H1 (cell line): Measurements from ENCODE around the gene COL28A1. TPM values are rescaled to one million over a fixed set of nuclear protein-coding genes. Genes with fewer than 3 reads are reported as not detected.

Experiments used
- CTCF ChIA-PET: fragments of 300-600 bp; sonication (Branson Sonifier 250); formaldehyde crosslinking; loops from one replicate; lab custom pipeline; 2021; ENCODE audit not compliant: partially characterized antibody; lab: Charles Lee
- POLR2A ChIA-PET: fragments of 300-600 bp; sonication (Branson Sonifier 250); formaldehyde crosslinking; loops from one replicate; lab custom pipeline; 2021; ENCODE audit warnings: inconsistent platforms; ENCODE audit not compliant: partially characterized antibody; lab: Charles Lee
- DNase-seq, 2 experiments: peaks; one replicate each; pipeline versions ENCODE4 v3.0.0 to v3.0.0-alpha.2; 2010 to 2022; ENCODE audit warnings: low spot score in 2 of 2, low read depth in 1 of 2, mixed read lengths in 1 of 2
- FAIRE-seq: peaks from 2 replicates; lab custom pipeline; 2011; peaks lifted over from hg19 to GRCh38; lab: Jason Lieb, UNC
- H2AFZ ChIP-seq: 2 replicates; pipeline ENCODE4 v1.8.1; 2012; ENCODE audit warnings: low read length, inconsistent platforms
- H2AK5ac ChIP-seq: 2 replicates; pipeline ENCODE4 v1.6.1; 2013; ENCODE audit warnings: low read depth, low read length
- H2BK120ac ChIP-seq: replicated peaks from 2 replicates; pipeline ENCODE3; 2013; ENCODE audit warnings: low read depth, low read length, inconsistent platforms
- H2BK12ac ChIP-seq: 2 replicates; pipeline ENCODE4 v1.6.1; 2013; ENCODE audit warnings: low read depth, low read length
- H2BK15ac ChIP-seq: 2 replicates; pipeline ENCODE4 v1.6.1; 2013; ENCODE audit warnings: low read length
- H2BK20ac ChIP-seq: 2 replicates; pipeline ENCODE4 v1.6.1; 2013; ENCODE audit warnings: low read length
- H2BK5ac ChIP-seq: 2 replicates; pipeline ENCODE4 v1.6.1; 2013; ENCODE audit warnings: low read depth, low read length
- H3K14ac ChIP-seq: 2 replicates; pipeline ENCODE4 v1.6.1; 2013; ENCODE audit warnings: inconsistent platforms; ENCODE audit not compliant: insufficient read length
- H3K18ac ChIP-seq: 2 replicates; pipeline ENCODE4 v1.6.1; 2013; ENCODE audit warnings: low read length; ENCODE audit errors: extremely low read depth
- H3K23ac ChIP-seq: 2 replicates; pipeline ENCODE4 v1.6.1; 2013; ENCODE audit warnings: inconsistent platforms; ENCODE audit not compliant: insufficient read length
- H3K23me2 ChIP-seq: 2 replicates; pipeline ENCODE4 v1.6.1; 2013; ENCODE audit warnings: low read depth, low read length
- H3K27ac ChIP-seq: 2 replicates; pipeline ENCODE4 v1.6.1; 2011; ENCODE audit warnings: low read depth, low read length, inconsistent platforms
- H3K27me3 ChIP-seq, 4 experiments: replicated peaks in 1 of 4; 1 replicate in 1 of 4; 2 replicates in 3 of 4; pipeline versions ENCODE4 v1.6.1 to v1.8.1; 2011 to 2013; ENCODE audit warnings: low read length in 3 of 4, mild to moderate bottlenecking in 3 of 4, inconsistent platforms in 2 of 4, mixed read lengths in 2 of 4, moderate library complexity in 1 of 4; ENCODE audit not compliant: control insufficient read depth in 3 of 4, insufficient read depth in 3 of 4; ENCODE audit errors: extremely low read depth in 1 of 4
- H3K36me3 ChIP-seq, 4 experiments: 2 replicates each; pipeline versions ENCODE4 v1.6.1 to v1.8.1; 2011 to 2013; ENCODE audit warnings: mild to moderate bottlenecking in 4 of 4, low read length in 3 of 4, moderate library complexity in 2 of 4, control low read depth in 1 of 4, inconsistent platforms in 1 of 4; ENCODE audit not compliant: insufficient read depth in 4 of 4, control insufficient read depth in 2 of 4
- H3K4ac ChIP-seq: replicated peaks from 2 replicates; pipeline ENCODE3; 2013; ENCODE audit warnings: low read length, low read depth, mixed read lengths, inconsistent platforms; ENCODE audit not compliant: insufficient read length
- H3K4me1 ChIP-seq, 4 experiments: replicated peaks in 1 of 4; 1 replicate in 1 of 4; 2 replicates in 3 of 4; pipeline versions ENCODE4 v1.6.1 to v1.8.1; 2011 to 2013; ENCODE audit warnings: low read length in 3 of 4, inconsistent platforms in 2 of 4, mixed read lengths in 1 of 4; ENCODE audit not compliant: insufficient read depth in 4 of 4, control insufficient read depth in 3 of 4
- H3K4me2 ChIP-seq, 2 experiments: 2 replicates each; pipeline versions ENCODE4 v1.6.1 to v1.8.1; 2011 to 2013; ENCODE audit warnings: low read depth in 2 of 2, low read length in 2 of 2, control low read depth in 1 of 2, inconsistent platforms in 1 of 2, mild to moderate bottlenecking in 1 of 2; ENCODE audit not compliant: insufficient read depth in 1 of 2
- H3K4me3 ChIP-seq, 4 experiments: fragments of 200-600, 300-600 bp in 1 of 4; sonication (generic), shearing (Covaris generic), sonication (Bioruptor Twin) in 1 of 4; 2 replicates each; pipeline versions ENCODE4 v1.5.1 to v1.8.1; 2011 to 2016; ENCODE audit warnings: low read length in 4 of 4, low read depth in 3 of 4, control low read depth in 2 of 4, inconsistent platforms in 2 of 4, mild to moderate bottlenecking in 2 of 4, mixed read lengths in 1 of 4, moderate library complexity in 1 of 4; ENCODE audit not compliant: insufficient read depth in 2 of 4; ENCODE audit errors: extremely low read depth in 1 of 4
- H3K56ac ChIP-seq: replicated peaks from 2 replicates; pipeline ENCODE3; 2013; ENCODE audit warnings: low read depth, mild to moderate bottlenecking, mixed read lengths, low read length, inconsistent platforms; ENCODE audit not compliant: insufficient read length
- H3K79me1 ChIP-seq: 2 replicates; pipeline ENCODE4 v1.6.1; 2013; ENCODE audit warnings: low read depth, low read length, control low read depth
- H3K79me2 ChIP-seq, 2 experiments: 2 replicates each; pipeline versions ENCODE4 v1.6.1 to v1.8.1; 2012 to 2013; ENCODE audit warnings: low read length in 2 of 2, mild to moderate bottlenecking in 2 of 2, inconsistent platforms in 1 of 2; ENCODE audit not compliant: insufficient read depth in 2 of 2, control insufficient read depth in 1 of 2
- H3K9ac ChIP-seq, 4 experiments: replicated peaks in 1 of 4; 1 replicate in 1 of 4; 2 replicates in 3 of 4; pipeline versions ENCODE4 v1.6.1 to v1.8.1; 2011 to 2013; ENCODE audit warnings: low read depth in 3 of 4, low read length in 3 of 4, control low read depth in 2 of 4, mild to moderate bottlenecking in 2 of 4, moderate library complexity in 2 of 4, inconsistent platforms in 1 of 4; ENCODE audit errors: extremely low read depth in 1 of 4
- H3K9me3 ChIP-seq, 2 experiments: 2 replicates each; pipeline versions ENCODE4 v1.6.1 to v1.8.1; 2012 to 2013; ENCODE audit warnings: mild to moderate bottlenecking in 2 of 2, moderate library complexity in 2 of 2, control low read depth in 1 of 2, inconsistent platforms in 1 of 2, low read depth in 1 of 2, low read length in 1 of 2, mixed read lengths in 1 of 2; ENCODE audit not compliant: insufficient read depth in 2 of 2
- H4K20me1 ChIP-seq, 2 experiments: replicated peaks in 1 of 2; 2 replicates each; pipeline versions ENCODE3 to v1.8.1; 2011 to 2013; ENCODE audit warnings: inconsistent platforms in 2 of 2, low read length in 2 of 2, mild to moderate bottlenecking in 1 of 2; ENCODE audit not compliant: insufficient read depth in 2 of 2, control insufficient read depth in 1 of 2
- H4K5ac ChIP-seq: 2 replicates; pipeline ENCODE4 v1.6.1; 2013; ENCODE audit warnings: low read length, low read depth, mixed read lengths, inconsistent platforms; ENCODE audit not compliant: insufficient read length
- H4K8ac ChIP-seq: 2 replicates; pipeline ENCODE4 v1.8.0; 2013; ENCODE audit warnings: mild to moderate bottlenecking, moderate library complexity, low read length, inconsistent platforms; ENCODE audit not compliant: insufficient read depth; ENCODE audit errors: extremely low read depth
- H4K91ac ChIP-seq: replicated peaks from 2 replicates; pipeline ENCODE3; 2013; ENCODE audit warnings: low read length, mixed read lengths, inconsistent platforms; ENCODE audit not compliant: insufficient read length
- ATF3 ChIP-seq: IDR thresholded peaks from 2 replicates; pipeline ENCODE4 v1.6.1; 2011; ENCODE audit warnings: low read depth, mild to moderate bottlenecking, low read length; ENCODE audit not compliant: insufficient read depth
- EZH2 ChIP-seq: fragments of 200-600 bp; sonication (generic); IDR thresholded peaks from 2 replicates; pipeline ENCODE4 v1.7.1; 2012; ENCODE audit warnings: low read depth, mild to moderate bottlenecking, moderate library complexity, low read length, inconsistent platforms; ENCODE audit not compliant: severe bottlenecking
- GTF2F1 ChIP-seq: IDR thresholded peaks from 2 replicates; pipeline ENCODE4 v1.6.1; 2012; ENCODE audit warnings: low read depth, low read length, improper control_type of control experiment, borderline replicate concordance
- NRF1 ChIP-seq: IDR thresholded peaks from 2 replicates; pipeline ENCODE4 v1.6.1; 2011; ENCODE audit warnings: mild to moderate bottlenecking, low read depth, low read length, improper control_type of control experiment
- PHF8 ChIP-seq: fragments of 200-600 bp; sonication (generic); conservative IDR thresholded peaks from 2 replicates; pipeline ENCODE4 v1.7.1; 2012; ENCODE audit warnings: low read depth, mild to moderate bottlenecking, inconsistent platforms, low read length, moderate library complexity
- POLR2A ChIP-seq, 2 experiments: IDR thresholded peaks; 1 replicate in 1 of 2; 2 replicates in 1 of 2; pipeline ENCODE4 v1.6.1; 2011; ENCODE audit warnings: low read depth in 2 of 2, low read length in 2 of 2, mild to moderate bottlenecking in 2 of 2; ENCODE audit errors: control extremely low read depth in 1 of 2
- TAF7 ChIP-seq: optimal IDR thresholded peaks from 2 replicates; pipeline ENCODE3; 2011; ENCODE audit warnings: low read depth, mild to moderate bottlenecking, inconsistent platforms, low read length, moderate library complexity, borderline replicate concordance
- YY1 ChIP-seq: IDR thresholded peaks from 2 replicates; pipeline ENCODE4 v1.6.1; 2011; ENCODE audit warnings: low read depth, mild to moderate bottlenecking, low read length
- WGBS, 2 experiments: shearing (Covaris generic) in 1 of 2; methylation state at CpG; one replicate each; pipeline versions ENCODE4 v1.1.6 to v1.1.7; 2013 to 2015; ENCODE audit warnings: low lambda C conversion rate in 2 of 2, mixed read lengths in 2 of 2, inconsistent platforms in 1 of 2, low coverage in 1 of 2, missing lambda C conversion rate in 1 of 2; ENCODE audit not compliant: insufficient replicate concordance in 2 of 2, insufficient coverage in 1 of 2, insufficient read length in 1 of 2; ENCODE audit errors: extremely low coverage in 1 of 2, missing lambda C conversion rate in 1 of 2; 5-methylcytosine and 5-hydroxymethylcytosine counted together
- polyA plus RNA-seq, 7 experiments: library from polyadenylated mRNA; depleted of rRNA in 3 of 7; stranded (reverse) in 5 of 7; unstranded in 2 of 7; fragments of >200 nt in 5 of 7; fragments of 200-250 nt in 2 of 7; gene quantifications; 1 replicate in 5 of 7; 2 replicates in 1 of 7; 4 replicates in 1 of 7; pipeline versions ENCODE4 v1.2.1 to v1.2.3, GENCODE V29; 2011 to 2013; ENCODE audit warnings: missing spikeins in 2 of 7, mixed read lengths in 2 of 7
- total RNA-seq: library from RNA; stranded (reverse); fragmentation: NEBNext Ultra II Directional; extraction: Animal tissue kit (Norgen Biotek cat#: 25700); gene quantifications from 2 replicates; pipeline ENCODE4 v1.2.1, GENCODE V29; 2021

Gene COL28A1
- total and polyA plus RNA-seq, 2 of the 8 experiments (the other 6 are each of a cell fraction or from before 2014, with no cell fraction given) = 0.22 to 0.38 TPM

- FAIRE-seq = no peak
- TF ChIP-seq ATF3 (no peak), EZH2 (no peak), TAF7 (no peak), YY1 (no peak), PHF8 (no peak), POLR2A (IDR thresholded peaks at IDR 0.05; ENCODE audit: control extremely low read depth in 1 of 2, low read depth in 2 of 2, low read length in 2 of 2) (no peak), GTF2F1 (no peak), NRF1 (no peak)
Observed at GRCh38 chr7:7417414-7417813, 118.3 kb downstream of the COL28A1 start.

More at GRCh38 chr7:7417414-7417813, 118.3 kb downstream of the COL28A1 start:
- no peak overlapping the region for H4K8ac ChIP-seq
- no peak overlapping the region for H2BK120ac ChIP-seq
- no peak overlapping the region for H3K56ac ChIP-seq
- no peak overlapping the region for H2BK12ac ChIP-seq
- WGBS, 2 experiments = 96% methylated on average over 2 of the region's 2 CpGs; no CpG with 5 or more reads in 1 of the 2 experiments
- H3K9ac ChIP-seq = no peak overlapping the region
- no peak overlapping the region for H2BK20ac ChIP-seq
- H3K9me3 ChIP-seq = no peaks in the 10 kb centered on the region
- H3K4me2 ChIP-seq = no peak overlapping the region
- H3K23me2 ChIP-seq = no peaks in the 10 kb centered on the region
- H3K79me1 ChIP-seq = no peaks in the 10 kb centered on the region
- no peak overlapping the region for H2BK15ac ChIP-seq
- H2BK5ac ChIP-seq = no peak overlapping the region
- H4K91ac ChIP-seq = no peak overlapping the region
- H3K36me3 ChIP-seq = no peaks in the 10 kb centered on the region
- no peaks in the 10 kb centered on the region for H3K4me1 ChIP-seq
- no peak for DNase-seq
- no peak overlapping the region for H3K27ac ChIP-seq
- CTCF ChIA-PET = no interaction called here
- H3K79me2 ChIP-seq = no peaks in the 10 kb centered on the region
- no peak overlapping the region for H3K4me3 ChIP-seq
- no peak overlapping the region for H3K23ac ChIP-seq
- no peaks in the 10 kb centered on the region for H4K20me1 ChIP-seq
- H3K14ac ChIP-seq = no peak overlapping the region
- H3K18ac ChIP-seq = no peak overlapping the region
- H3K27me3 ChIP-seq = no peaks in the 10 kb centered on the region
- POLR2A ChIA-PET = no interaction called here
- H2AFZ ChIP-seq = no peak overlapping the region
- no peak overlapping the region for H4K5ac ChIP-seq
- no peak overlapping the region for H2AK5ac ChIP-seq
- no peak overlapping the region for H3K4ac ChIP-seq
